Urinary bladder (tissue), 4 donors: Measurements from ENCODE around the gene CEP20. TPM values are rescaled to one million over a fixed set of nuclear protein-coding genes. Genes with fewer than 3 reads are reported as not detected.

Source experiments
- DNase-seq: peaks from one replicate; pipeline ENCODE4 v3.0.0-alpha.2; 2015; ENCODE audit errors: extremely low spot score
- H3K27ac ChIP-seq: one replicate; pipeline ENCODE4 v1.5.1; 2013; ENCODE audit warnings: low read depth, mild to moderate bottlenecking, moderate library complexity
- H3K36me3 ChIP-seq: one replicate; pipeline ENCODE4 v1.6.1; 2013; ENCODE audit warnings: mild to moderate bottlenecking, moderate library complexity; ENCODE audit not compliant: insufficient read depth
- H3K4me1 ChIP-seq: one replicate; pipeline ENCODE4 v1.6.1; 2013; ENCODE audit warnings: mild to moderate bottlenecking, moderate library complexity; ENCODE audit not compliant: insufficient read depth
- H3K4me3 ChIP-seq: one replicate; pipeline ENCODE4 v1.5.1; 2013; ENCODE audit warnings: low read depth, low read length
- WGBS: extraction: QIAGEN DNeasy Blood & Tissue Kit; methylation state at CpG from one replicate; pipeline ENCODE4 v1.1.7; 2013; 5-methylcytosine and 5-hydroxymethylcytosine counted together
- polyA plus RNA-seq: library from polyadenylated mRNA; stranded (reverse); fragments of 200-250 nt; gene quantifications from one replicate; pipeline ENCODE4 v1.2.3, GENCODE V29; 2013
- total RNA-seq: library from RNA; depleted of rRNA; stranded (reverse); fragments of >200 nt; gene quantifications from one replicate; pipeline ENCODE4 v1.2.3, GENCODE V29; 2014
- donor health status: healthy with polysubstance abuse.
- donor health status: healthy.

The CEP20 gene
- total and polyA plus RNA-seq, 2 donors, result 27.6 to 50.2 TPM

- H3K27ac ChIP-seq, result no peak overlapping the region
- no peak overlapping the region for H3K4me3 ChIP-seq
- no peaks in the 10 kb centered on the region for H3K36me3 ChIP-seq
- peaks cover 3% of the 10 kb centered on the region for H3K4me1 ChIP-seq
- 59% methylated on average over 1 of the region's 1 CpG for whole genome bisulfite sequencing
- DNase-seq, result no peak
Measured at GRCh38 chr16:15886078-15886477, 2.3 kb downstream of the CEP20 start.

- Histone ChIP-seq H3K4me1 (peaks cover 3% of the 10 kb centered on the region), H3K27ac (no peak overlapping the region), H3K4me3 (no peak overlapping the region), H3K36me3 (peaks cover 1% of the 10 kb centered on the region)
- DNase-seq, result no peak
- WGBS, result 89% methylated on average over 5 of the region's 5 CpGs
Measured at GRCh38 chr16:15885560-15886001, 2.8 kb downstream of the CEP20 start.

- 96% methylated on average over 3 of the region's 3 CpGs for WGBS
- no peak overlapping the region for H3K27ac ChIP-seq
- DNase-seq, result no peak
- peaks cover 3% of the 10 kb centered on the region for H3K4me1 ChIP-seq
- H3K36me3 ChIP-seq, result peaks cover 1% of the 10 kb centered on the region
- H3K4me3 ChIP-seq, result no peak overlapping the region
Measured at GRCh38 chr16:15882563-15882962, 5.8 kb downstream of the CEP20 start.

- no peak overlapping the region for H3K4me3 ChIP-seq
- 91% methylated on average over 13 of the region's 13 CpGs for WGBS
- peaks cover 1% of the 10 kb centered on the region for H3K36me3 ChIP-seq
- DNase-seq, result no peak
- no peaks in the 10 kb centered on the region for H3K4me1 ChIP-seq
- no peak overlapping the region for H3K27ac ChIP-seq
Measured at GRCh38 chr16:15881794-15882379, 6.5 kb downstream of the CEP20 start.

GRCh38 chr16:15880434-15881308 lies 7.7 kb downstream of the CEP20 start:
- Histone ChIP-seq H3K27ac (no peak overlapping the region), H3K36me3 (peaks cover 1% of the 10 kb centered on the region), H3K4me1 (no peaks in the 10 kb centered on the region), H3K4me3 (no peak overlapping the region)
- DNase-seq, result no peak
- 87% methylated on average over 5 of the region's 5 CpGs for WGBS

GRCh38 chr16:15879255-15879811 lies 9.1 kb downstream of the CEP20 start:
- WGBS, result 87% methylated on average over 2 of the region's 2 CpGs
- Histone ChIP-seq H3K4me1 (no peaks in the 10 kb centered on the region), H3K4me3 (no peak overlapping the region), H3K36me3 (peaks cover 1% of the 10 kb centered on the region), H3K27ac (no peak overlapping the region)
- DNase-seq, result no peak

- no peak for DNase-seq
- Histone ChIP-seq H3K27ac (no peak overlapping the region), H3K36me3 (peaks cover 1% of the 10 kb centered on the region), H3K4me3 (no peak overlapping the region), H3K4me1 (no peaks in the 10 kb centered on the region)
- WGBS, result 95% methylated on average over 5 of the region's 5 CpGs
Measured at GRCh38 chr16:15876503-15876902, 11.9 kb downstream of the CEP20 start.

- whole genome bisulfite sequencing, result 33% methylated on average over 7 of the region's 7 CpGs
- H3K36me3 ChIP-seq, result no peaks in the 10 kb centered on the region
- no peak overlapping the region for H3K27ac ChIP-seq
- no peak for DNase-seq
- no peak overlapping the region for H3K4me3 ChIP-seq
- H3K4me1 ChIP-seq, result no peaks in the 10 kb centered on the region
Measured at GRCh38 chr16:15874745-15875314, 13.6 kb downstream of the CEP20 start.

GRCh38 chr16:15873737-15874136 lies 14.7 kb downstream of the CEP20 start:
- H3K4me3 ChIP-seq, result no peak overlapping the region
- H3K36me3 ChIP-seq, result no peaks in the 10 kb centered on the region
- DNase-seq, result no peak
- WGBS, result 96% methylated on average over 1 of the region's 1 CpG
- no peaks in the 10 kb centered on the region for H3K4me1 ChIP-seq
- no peak overlapping the region for H3K27ac ChIP-seq

- DNase-seq, result no peak
- 54% methylated on average over 2 of the region's 2 CpGs for WGBS
- H3K4me3 ChIP-seq, result no peak overlapping the region
- no peak overlapping the region for H3K27ac ChIP-seq
- H3K36me3 ChIP-seq, result no peaks in the 10 kb centered on the region
- no peaks in the 10 kb centered on the region for H3K4me1 ChIP-seq
Measured at GRCh38 chr16:15873301-15873700, 15.1 kb downstream of the CEP20 start.

GRCh38 chr16:15870011-15870410 lies 18.4 kb downstream of the CEP20 start:
- no peak overlapping the region for H3K27ac ChIP-seq
- H3K4me1 ChIP-seq, result no peaks in the 10 kb centered on the region
- no peak for DNase-seq
- WGBS, result 85% methylated on average over 5 of the region's 5 CpGs
- no peaks in the 10 kb centered on the region for H3K36me3 ChIP-seq
- H3K4me3 ChIP-seq, result no peak overlapping the region

- Histone ChIP-seq H3K27ac (no peak overlapping the region), H3K4me3 (no peak overlapping the region), H3K36me3 (no peaks in the 10 kb centered on the region), H3K4me1 (no peaks in the 10 kb centered on the region)
- WGBS, result 54% methylated on average over 5 of the region's 5 CpGs
- no peak for DNase-seq
Measured at GRCh38 chr16:15866451-15866850, 22.0 kb downstream of the CEP20 start.

GRCh38 chr16:15865742-15866141 lies 22.7 kb downstream of the CEP20 start:
- no peak overlapping the region for H3K27ac ChIP-seq
- WGBS, result 30% methylated on average over 7 of the region's 7 CpGs
- no peak overlapping the region for H3K4me3 ChIP-seq
- no peak for DNase-seq
- no peaks in the 10 kb centered on the region for H3K36me3 ChIP-seq
- H3K4me1 ChIP-seq, result no peaks in the 10 kb centered on the region

GRCh38 chr16:15864939-15865338 lies 23.5 kb downstream of the CEP20 start:
- Histone ChIP-seq H3K27ac (no peak overlapping the region), H3K36me3 (no peaks in the 10 kb centered on the region), H3K4me3 (no peak overlapping the region), H3K4me1 (no peaks in the 10 kb centered on the region)
- 37% methylated on average over 5 of the region's 5 CpGs for WGBS
- DNase-seq, result no peak
